ENCODE measurements around the gene PRG2. TPM values are rescaled to one million over a fixed set of nuclear protein-coding genes. Genes with fewer than 3 reads are reported as not detected.
A peak's percentile ranks its signal among the peaks of the same experiment; 100 is the strongest.

PRG2 gene
- total and polyA plus RNA-seq, 10 donors: 1.4 to 10.5 (median 3.7) TPM; not detected in 1

- TF ChIP-seq POLR2A (IDR thresholded peaks at IDR 0.05) (no peak), CTCF (IDR thresholded peaks at IDR 0.05 in 8 of 11, conservative IDR thresholded peaks at IDR 0.05 in 3 of 11) (no peak), POLR2AphosphoS5 (IDR thresholded peaks at IDR 0.05) (no peak)
- DNase-seq: peak; percentile 69
- WGBS, 5 donors: 89 to 93% (median 93%) methylated on average over 10 of the region's 10 CpGs
- intact Hi-C loops (cut with DNase I; ENCODE audit: low total_unique reads): loop anchor here (10.0 kb wide), 1 partner anchor 300 kb away; the partner anchor contains the start of gene YPEL4
- Histone ChIP-seq H3K4me1 (peaks cover 0 to 12% (median 7%) of the 10 kb centered on the region in 6 donors), H3K36me3 (no peaks in the 10 kb centered on the region), H3K9me3 (no peaks in the 10 kb centered on the region), H3K27me3 (replicated peaks in 1 of 7) (no peaks in the 10 kb centered on the region), H3K27ac (no peak overlapping the region), H3K4me3 (no peak overlapping the region)
Measured at GRCh38 chr11:57344826-57345225, 45.6 kb downstream of the PRG2 start.

- Histone ChIP-seq H3K4me3 (no peak overlapping the region), H3K27me3 (replicated peaks in 1 of 7) (no peaks in the 10 kb centered on the region), H3K9me3 (no peaks in the 10 kb centered on the region), H3K27ac (no peak overlapping the region), H3K4me1 (peaks cover 0 to 8% (median 5%) of the 10 kb centered on the region in 6 donors), H3K36me3 (no peaks in the 10 kb centered on the region)
- intact Hi-C loops (cut with DNase I; ENCODE audit: low total_unique reads): loop anchor here (10.0 kb wide), 1 partner anchor 301 kb away; the partner anchor contains the start of gene YPEL4
- TF ChIP-seq POLR2AphosphoS5 (IDR thresholded peaks at IDR 0.05): no peak
- no peak for TF ChIP-seq POLR2A (IDR thresholded peaks at IDR 0.05)
- no peak for TF ChIP-seq CTCF (IDR thresholded peaks at IDR 0.05 in 8 of 11, conservative IDR thresholded peaks at IDR 0.05 in 3 of 11)
- WGBS, 5 donors: 60 to 79% (median 68%) methylated on average over 7 of the region's 7 CpGs
- no peak for DNase-seq
Measured at GRCh38 chr11:57343825-57344224, 46.6 kb downstream of the PRG2 start.

GRCh38 chr11:57342702-57343101 is 47.7 kb downstream of the PRG2 start:
- Histone ChIP-seq H3K27ac (no peak overlapping the region), H3K4me3 (no peak overlapping the region), H3K9me3 (no peaks in the 10 kb centered on the region), H3K4me1 (peaks cover 0 to 8% (median 5%) of the 10 kb centered on the region in 6 donors), H3K36me3 (no peaks in the 10 kb centered on the region), H3K27me3 (replicated peaks in 1 of 7) (no peaks in the 10 kb centered on the region)
- DNase-seq: peak; percentile 64
- intact Hi-C loops (cut with DNase I; ENCODE audit: low total_unique reads): loop anchor here (10.0 kb wide), 1 partner anchor 302 kb away; the partner anchor contains the start of gene YPEL4
- 89 to 94% (median 92%) methylated on average over 11 of the region's 11 CpGs for WGBS, 5 donors
- TF ChIP-seq POLR2AphosphoS5 (IDR thresholded peaks at IDR 0.05): no peak
- no peak for TF ChIP-seq POLR2A (IDR thresholded peaks at IDR 0.05)
- no peak for TF ChIP-seq CTCF (IDR thresholded peaks at IDR 0.05 in 8 of 11, conservative IDR thresholded peaks at IDR 0.05 in 3 of 11)

GRCh38 chr11:57341250-57341808 is 49.1 kb downstream of the PRG2 start:
- no peak overlapping the region for H3K27ac ChIP-seq
- TF ChIP-seq POLR2A (IDR thresholded peaks at IDR 0.05) (no peak), POLR2AphosphoS5 (IDR thresholded peaks at IDR 0.05) (no peak), CTCF (IDR thresholded peaks at IDR 0.05 in 8 of 11, conservative IDR thresholded peaks at IDR 0.05 in 3 of 11) (no peak)
- H3K4me3 ChIP-seq: no peak overlapping the region
- WGBS, 5 donors: 68 to 82% (median 69%) methylated on average over 6 of the region's 6 CpGs
- intact Hi-C loops (cut with DNase I; ENCODE audit: low total_unique reads): loop anchor here (10.0 kb wide), 1 partner anchor 303 kb away; the partner anchor contains the start of gene YPEL4
- H3K9me3 ChIP-seq: no peaks in the 10 kb centered on the region
- H3K36me3 ChIP-seq: no peaks in the 10 kb centered on the region
- H3K27me3 ChIP-seq (replicated peaks in 1 of 7): no peaks in the 10 kb centered on the region
- peaks cover 0 to 13% (median 9%) of the 10 kb centered on the region in 6 donors for H3K4me1 ChIP-seq
- DNase-seq: peak; percentile 47

Data from spleen (tissue), 11 donors.